GF-D8 (cell line): ENCODE measurements around the gene TUT4.

ENCODE experiments used
- DNase-seq: peaks from one replicate; lab custom pipeline; 2025; lab: John Stamatoyannopoulos, UW

The TUT4 gene

DNA sequence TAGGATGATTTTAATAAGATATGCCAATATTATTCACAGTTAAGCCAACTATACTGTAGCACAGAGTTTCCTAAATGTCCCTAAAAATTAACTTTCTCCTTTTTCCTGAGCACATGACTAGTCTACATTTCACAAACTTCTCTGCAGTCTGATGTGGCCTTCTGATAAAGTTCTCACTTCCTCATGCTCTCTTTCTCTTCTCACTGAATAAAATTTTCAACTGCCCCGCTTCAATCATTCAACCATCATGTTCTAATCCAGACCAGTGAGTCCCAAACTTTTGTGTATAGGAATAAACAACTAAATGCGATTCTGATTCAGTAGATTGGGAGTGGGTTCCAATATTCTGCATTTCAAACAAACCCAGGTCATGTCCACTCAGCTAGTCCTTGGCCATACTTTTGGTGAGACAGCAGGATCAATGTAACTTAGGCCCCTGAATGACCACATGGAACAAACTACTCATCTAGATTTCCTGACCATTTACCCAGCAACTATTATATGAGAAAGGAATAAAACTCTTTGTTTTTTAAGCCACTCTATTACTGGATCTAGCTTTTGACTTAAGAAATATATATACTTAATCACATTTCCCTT is 20.1 kb downstream of the TUT4 start:
- peak; percentile 35 for DNase-seq

DNA sequence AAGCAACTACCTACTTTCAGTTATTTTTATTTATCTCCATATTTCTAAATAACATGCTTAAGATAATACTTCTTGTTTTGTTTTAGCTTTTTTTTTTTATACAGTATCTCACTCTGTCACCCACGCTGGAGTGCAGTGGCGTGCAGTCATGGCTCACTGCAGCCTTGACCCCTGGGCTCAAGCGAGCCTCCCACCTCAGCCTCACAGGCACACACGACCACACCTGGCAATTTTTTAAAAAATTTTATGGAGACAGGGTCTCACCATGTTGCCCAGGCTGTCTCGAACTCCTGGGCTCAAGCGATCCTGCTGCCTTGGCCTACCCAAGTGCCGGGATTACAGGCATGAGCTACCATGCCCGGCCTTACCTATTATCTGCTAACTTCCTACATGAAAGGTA is 20.6 kb downstream of the TUT4 start:
- DNase-seq = no peak

DNA sequence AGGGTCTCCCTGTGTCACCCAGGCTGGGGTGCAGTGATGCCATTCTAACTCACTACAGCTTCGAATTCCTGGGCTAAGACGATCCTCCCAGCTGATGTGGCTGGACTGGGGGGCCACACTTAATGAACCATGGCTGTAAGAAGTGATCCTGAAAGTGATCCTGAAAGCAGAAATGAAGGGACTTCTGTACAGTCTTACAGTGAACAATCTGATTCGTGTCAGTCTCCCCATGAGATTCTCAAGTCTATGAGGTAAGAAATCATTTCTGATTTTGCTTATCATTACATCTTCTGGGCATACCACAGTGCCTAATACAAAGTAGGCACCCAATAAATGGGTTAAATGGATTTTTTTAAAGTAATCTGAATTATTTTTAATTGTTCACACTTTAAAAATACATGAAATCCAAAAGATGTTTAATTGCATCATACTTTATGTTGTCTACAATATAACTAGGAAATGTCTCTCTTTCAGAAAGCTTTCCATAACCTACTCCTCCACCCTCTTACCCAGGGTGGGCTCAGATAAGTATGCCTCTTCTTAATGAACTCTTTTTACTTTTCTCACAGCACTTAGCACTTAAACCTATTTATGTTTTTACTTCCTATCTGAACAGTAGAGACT is 21.5 kb downstream of the TUT4 start:
- no peak for DNase-seq

DNA sequence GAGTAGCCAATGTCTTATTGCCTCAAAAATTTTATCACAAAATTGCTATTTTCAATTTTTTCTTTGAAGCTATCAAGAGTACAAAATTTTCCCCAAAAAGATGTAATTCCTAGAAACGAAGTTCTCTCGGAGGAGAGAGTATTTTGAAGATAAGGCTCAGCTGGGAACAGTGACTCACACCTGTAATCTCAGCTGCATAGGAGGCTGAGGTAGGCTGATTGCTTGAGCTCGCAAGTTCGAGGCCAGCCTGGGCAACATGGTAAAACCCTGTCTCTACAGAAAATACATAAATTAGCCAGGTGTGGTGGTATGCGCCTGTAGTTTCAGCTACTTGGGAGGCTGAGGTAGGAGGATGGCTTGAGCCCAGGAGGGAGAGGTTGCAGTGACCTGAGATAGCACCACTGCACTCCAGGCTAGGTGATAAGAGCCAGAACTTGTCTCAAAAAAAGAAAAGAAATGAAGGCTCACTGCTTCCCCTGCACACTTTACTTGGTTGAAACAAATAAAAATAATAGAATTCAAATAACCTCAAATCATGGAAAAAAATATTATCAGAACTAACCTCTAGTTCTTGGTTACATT is 22.2 kb downstream of the TUT4 start:
- no peak for DNase-seq

DNA sequence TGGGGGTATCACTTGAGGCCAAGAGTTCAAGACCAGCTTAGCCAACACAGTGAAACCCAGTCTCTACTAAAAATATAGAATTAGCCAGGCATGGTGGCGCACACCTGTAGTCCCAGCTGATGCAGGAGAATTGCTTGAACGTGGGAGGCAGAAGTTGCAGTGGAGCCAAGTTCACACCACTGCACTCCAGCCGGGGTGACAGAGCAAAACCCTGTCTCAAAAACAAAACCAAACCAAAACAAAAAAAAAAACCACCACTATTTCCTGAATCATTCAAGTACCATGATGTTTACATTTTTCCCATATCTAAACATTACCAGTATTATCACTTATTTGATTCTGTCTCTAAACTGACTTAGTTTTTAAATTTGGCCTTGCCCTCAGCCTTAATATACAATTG is 29.5 kb downstream of the TUT4 start:
- DNase-seq = no peak

DNA sequence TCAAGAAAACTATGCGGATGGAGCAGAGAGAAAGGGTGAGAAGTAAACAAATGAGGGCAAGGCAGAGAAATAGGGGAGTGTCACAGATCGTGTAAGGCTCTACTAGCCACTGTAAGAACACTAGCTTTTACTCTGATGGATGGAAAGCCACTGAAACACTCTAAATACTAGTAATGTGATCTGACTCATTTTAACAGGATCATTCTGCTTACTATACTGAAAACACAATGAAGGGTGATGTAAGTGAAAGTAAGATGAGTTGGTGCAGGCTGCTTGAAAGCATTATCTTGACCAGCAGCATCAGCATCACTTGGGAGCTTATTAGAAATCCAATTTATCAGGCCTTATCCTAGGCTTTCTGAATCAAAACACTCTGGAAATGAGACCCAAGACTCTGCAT is 32.7 kb downstream of the TUT4 start:
- no peak for DNase-seq

DNA sequence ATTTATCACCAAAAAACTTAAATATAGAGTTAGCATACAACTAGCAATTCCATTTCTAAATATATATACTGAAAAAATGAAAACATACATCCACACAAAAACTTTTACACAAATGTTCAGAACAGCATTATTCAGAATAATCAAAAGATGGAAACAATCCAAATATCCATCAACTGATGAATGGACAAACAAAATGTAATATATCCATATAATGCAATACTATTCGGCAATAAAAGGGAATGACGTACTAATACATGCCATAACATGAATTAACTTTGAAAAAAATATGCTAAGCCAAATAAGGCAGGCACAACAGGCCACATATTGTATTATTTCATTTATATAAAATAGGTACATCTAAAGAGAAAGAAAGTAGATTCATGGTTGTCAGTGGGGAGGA is 33.9 kb downstream of the TUT4 start:
- no peak for DNase-seq

DNA sequence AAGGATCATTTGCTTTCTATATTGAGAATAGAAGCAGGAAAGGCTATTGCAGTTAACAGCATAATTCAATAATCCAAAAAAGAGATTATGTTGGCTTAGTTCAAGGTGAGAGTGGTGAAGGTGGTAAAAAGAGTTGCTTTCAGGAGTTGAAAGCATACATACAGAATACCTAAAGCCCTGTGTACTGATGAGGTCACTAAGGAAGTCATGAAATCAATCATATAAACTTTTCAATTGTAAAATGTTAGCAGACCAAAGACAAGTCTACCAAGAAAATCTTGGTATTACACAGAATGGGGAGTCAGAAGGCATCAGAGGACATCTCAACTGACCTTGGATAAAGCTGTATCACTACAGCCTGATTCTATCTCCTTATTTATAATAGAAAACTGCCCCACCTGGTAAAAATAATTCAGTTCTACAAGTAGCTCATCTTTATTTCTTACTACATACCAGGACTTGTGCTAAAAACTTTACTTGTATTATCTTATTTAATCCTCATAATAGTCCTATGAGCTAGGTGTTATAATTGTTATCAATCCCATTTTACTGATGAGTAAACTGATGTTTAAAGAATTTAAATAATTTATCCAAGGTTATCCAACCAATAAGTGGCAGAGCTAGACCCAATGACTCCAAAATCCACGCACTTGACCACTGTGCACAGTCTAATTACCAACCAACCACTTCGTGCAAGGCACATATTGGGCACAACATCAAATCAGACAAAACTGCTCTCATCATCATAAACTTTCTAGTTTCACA is 40.9 kb downstream of the TUT4 start:
- DNase-seq = no peak

DNA sequence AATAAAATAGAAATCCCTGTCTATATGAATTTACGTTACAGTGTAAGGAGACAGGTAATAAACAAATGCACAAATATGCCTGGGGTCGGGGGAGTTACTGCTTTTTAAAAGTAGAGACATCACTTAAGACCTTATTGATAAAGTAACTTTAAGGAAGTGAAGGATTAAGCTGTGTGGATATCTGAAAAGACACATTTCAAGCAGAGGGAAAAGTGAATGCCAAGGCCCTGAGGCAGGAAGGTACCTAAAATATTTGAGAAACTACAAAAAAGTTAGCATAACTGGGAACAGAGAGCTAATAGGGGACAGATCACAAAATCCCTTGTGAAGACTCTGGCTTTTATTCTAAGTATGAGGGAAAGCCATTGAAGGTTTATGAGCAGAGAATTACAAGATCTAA is 41.5 kb downstream of the TUT4 start:
- DNase-seq = no peak

DNA sequence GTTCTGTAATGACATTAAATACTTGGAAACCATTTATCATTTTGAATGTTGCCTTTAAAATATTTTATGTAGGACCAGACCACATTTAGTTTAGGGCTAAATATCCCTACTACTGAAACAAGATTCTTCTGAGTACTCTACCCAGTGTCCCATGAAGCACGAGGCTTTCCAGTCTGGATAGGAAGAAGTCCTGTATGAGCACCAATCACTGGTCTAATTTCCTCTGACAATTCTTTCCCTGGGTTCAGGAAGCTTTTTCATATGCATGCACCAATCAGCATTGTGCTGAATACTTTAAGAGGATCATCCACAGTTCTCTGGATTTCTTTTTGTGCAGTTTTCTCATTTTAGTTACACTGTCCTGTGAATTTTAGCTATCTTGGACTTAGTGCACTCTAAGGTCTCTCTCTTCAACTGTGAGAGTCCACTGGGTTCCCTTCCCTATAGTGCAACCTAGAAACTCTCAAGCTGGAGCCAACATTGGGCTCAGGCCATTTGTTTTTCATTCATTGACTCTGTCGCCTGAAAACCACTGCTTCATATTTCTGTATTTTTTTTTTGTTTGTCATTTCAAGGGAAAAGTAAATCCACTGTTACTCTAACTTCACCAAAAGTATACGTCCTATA is 45.9 kb downstream of the TUT4 start:
- no peak for DNase-seq

DNA sequence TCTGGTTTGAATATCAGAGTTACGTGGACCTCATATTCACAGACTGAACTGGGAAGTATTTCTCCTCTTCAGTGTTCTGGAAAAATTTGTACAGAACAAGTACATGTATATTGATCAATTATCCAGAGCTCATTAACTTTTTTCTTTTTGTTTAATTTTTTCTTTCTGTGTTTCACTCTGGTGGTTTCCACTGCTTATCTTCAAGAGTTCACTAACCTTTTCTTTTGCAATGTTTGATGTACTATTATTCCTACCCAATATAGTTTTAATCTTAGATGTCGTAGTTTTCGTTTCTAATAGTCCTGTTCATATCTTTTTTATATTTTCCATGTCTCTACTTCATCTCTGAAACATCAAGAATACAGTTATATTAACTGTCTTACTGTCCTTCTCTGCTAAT is 46.5 kb downstream of the TUT4 start:
- no peak for DNase-seq

DNA sequence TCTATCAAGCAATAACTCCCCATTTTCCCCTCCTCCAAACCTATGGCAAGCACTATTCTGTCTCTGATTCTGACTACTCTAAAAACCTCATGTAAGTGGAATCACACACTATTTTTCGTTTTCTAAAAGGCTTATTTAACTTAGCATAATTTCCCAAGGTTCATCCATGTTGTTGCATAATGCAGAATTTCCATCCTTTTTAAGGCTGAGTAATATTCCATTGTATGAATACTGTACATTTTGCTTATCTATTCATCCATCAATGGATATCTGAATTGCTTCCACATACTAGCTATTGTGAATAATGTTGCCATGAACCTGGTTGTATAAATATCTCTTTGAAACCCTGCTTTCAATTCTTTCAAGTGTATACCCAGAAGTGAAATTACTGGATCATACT is 48.2 kb downstream of the TUT4 start:
- DNase-seq = no peak

DNA sequence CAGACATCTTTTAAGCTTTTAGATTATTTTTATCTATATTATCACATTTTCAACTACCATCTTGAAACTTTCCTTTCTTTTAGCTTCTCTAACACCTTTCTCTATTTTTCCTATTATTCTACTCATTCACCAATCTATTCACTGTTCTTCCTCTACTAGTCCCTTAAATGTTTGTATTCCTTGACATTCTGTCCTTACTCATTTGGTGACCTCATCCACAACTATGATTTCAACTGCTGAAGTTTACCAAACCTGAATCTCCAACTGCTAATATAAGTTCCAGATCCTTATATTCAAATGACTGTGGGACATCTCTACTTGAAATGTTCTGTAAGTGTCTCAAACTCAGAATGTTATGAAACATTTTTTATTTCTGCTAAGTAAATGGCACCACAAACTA is 49.2 kb downstream of the TUT4 start:
- no peak for DNase-seq

DNA sequence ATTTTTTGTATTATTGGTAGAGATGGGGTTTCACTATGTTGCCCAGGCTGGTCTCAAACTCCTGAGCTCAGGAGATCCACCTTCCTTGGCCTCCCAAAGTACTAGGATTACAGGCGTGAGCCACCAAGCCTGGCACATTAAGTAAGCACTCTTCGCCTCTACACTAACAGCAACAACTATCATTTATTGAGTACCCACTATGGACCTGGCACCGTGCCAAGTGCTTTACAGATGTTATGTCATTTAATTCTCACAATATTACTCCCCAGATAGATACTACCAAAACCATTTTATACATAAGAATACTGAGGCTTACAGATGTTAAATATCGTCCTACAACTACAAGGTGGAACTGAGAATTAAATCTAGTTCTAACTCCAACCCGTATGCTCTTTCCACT is 50.1 kb downstream of the TUT4 start:
- no peak for DNase-seq

DNA sequence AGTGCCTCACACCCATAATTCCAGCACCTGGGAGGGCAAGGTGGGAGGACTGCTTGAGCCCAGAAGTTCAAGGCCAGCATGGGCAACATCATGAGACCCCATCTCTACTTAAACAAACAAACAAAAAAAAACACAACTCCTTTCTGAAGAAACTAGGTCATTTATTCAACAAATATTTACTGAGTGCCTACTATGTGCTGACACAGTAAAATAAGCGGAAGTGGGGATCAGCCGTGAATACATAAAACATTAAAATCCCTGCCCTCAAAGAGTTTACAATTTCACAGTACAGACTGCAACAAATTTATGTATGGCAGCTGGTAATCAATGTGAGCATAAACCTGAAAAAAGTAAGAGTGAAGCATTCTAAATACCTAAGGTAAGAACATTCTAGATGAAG is 65.3 kb downstream of the TUT4 start:
- no peak for DNase-seq

DNA sequence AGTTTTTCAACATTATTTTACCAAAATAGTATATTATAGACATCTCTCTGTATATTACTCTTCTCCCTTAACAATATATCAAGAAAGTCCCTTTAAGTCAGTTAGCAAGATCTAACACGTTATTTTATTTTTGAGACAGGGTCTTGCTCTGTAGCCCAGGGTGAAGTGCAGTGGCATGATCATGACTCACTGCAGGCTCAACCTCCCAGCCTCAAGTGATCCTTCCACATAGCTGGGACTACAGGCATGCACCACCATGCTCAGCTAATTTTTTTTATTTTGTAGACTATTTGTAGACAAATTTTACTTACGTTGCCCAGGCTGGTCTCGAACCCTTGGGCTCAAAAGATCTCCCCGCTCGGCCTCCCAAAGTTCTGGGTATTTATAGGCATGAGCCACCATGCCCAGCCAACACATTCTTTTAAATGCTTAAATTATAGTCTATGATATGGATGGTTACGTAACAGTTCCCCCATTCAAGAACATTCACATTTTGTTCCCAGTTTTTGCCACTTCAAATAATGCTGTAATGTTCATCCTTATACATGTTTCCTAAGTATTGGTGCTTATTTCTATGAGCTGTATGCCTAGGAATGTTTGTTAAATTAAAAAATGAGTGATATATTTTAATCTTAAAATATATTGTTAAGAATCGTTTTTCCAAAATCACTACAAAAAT is 70.4 kb downstream of the TUT4 start:
- no peak for DNase-seq

DNA sequence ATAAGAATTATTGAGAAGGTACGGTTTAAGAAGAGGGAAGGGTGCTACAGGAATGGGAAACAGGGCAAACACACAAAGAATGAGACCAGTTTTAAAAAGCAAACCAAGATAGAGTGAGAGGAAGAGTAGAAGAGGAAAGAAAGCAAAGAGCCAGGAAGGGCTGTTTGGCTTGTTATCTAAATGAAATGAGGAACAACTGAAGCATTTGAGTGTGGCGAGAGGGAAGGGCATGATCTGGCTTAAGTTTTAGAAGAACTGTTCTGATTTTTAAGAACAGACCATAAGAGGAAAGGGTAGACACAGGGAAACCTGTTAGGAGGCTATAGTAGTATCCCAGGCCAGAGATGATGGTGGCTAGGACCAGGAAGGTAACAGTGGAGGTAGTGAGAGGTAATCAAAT is 73.8 kb downstream of the TUT4 start:
- DNase-seq = no peak

DNA sequence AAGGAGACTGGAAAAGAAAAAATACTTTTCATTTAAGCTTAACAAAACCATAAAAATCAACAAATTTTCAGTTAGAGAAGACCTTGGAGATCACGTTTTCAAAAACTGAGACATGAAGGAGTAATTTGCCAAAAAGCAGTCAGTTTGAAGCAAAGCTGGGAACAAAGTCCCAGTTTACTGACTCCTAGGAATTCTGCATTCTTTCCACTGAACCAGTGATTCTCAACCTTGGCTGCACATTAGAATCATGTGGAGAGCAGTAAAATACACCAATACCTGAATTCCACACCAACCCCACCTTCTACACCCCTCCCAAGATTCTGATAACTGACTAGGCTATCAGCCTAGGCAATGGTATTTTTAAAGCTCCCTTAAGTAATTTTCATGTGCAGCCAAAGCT is 75.0 kb downstream of the TUT4 start:
- no peak for DNase-seq

DNA sequence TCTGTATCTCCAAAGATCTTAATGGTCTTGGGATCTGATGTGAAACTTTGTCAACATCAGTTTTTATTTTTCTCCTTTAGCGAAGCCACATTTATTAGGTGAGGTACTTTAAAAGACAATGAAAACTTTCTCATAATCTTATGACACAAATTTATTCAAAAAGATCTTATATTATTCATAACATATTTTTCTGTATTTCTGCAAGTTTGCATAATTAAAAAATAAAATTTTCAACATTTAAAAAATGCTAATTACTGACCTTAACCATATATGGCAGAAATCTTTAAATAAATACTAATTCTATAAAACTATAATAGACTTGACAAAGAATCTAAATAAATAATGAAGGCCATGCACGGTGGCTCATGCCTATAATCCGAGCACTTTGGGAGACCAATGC is 75.9 kb downstream of the TUT4 start:
- no peak for DNase-seq

DNA sequence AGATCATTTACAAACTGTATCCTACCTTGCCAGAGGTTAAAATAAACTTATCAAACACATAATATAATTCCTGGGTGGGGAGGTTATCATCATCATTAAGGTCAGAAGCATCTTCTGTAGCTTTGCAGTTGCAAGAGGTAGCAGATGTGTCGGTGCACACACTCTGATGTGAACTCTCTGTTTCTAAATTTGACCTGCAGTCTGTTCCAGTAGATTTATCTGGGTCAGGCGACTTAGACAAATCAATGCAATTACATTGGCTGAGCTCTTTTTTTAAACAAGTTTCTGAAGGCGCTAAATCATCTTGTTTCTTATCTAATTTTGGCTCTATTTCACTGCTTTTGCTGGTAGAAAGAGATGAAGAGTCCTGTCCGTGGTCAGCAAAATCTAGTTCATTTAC is 78.1 kb downstream of the TUT4 start:
- no peak for DNase-seq

DNA sequence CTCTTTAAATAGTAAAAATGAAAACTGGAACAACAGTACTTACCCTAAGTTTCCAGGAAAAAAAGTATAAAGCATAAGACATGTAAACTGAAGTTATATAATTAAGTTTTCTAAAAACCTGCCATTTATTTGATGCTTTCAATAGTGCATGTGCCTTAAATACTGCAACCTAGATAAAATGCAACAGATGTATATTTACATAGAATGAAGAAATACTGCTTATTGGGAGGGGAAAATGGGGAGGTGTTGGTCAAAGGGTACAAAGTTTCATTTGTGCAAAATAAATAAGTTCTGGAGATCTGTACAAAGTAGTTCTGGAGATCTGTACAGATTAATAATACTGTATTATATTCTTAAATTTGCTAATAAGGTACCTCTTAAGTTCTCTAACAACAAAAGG is 79.9 kb downstream of the TUT4 start:
- DNase-seq = no peak

DNA sequence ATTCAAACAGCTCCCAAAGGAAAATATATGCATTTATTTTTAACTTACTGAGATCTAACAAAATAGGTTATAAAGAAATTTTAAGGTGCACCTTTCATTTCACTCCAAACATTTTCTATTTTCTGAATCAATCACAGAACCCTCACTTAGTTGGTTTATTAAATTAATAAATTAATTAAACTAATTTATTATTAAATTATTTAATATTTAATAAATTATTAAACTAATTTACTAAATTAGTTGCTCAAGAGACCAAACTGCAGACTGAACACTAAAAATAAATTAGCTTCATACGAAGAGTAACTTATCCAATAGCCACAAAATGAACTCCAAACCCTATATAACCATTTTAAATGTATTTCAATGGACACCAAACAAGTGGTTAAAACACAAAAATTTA is 80.5 kb downstream of the TUT4 start:
- no peak for DNase-seq
